Spleen (tissue), 7 donors: ENCODE measurements around the gene ARHGEF38.

ENCODE experiments used
- POLR2AphosphoS5 ChIP-seq, 3 donors: sonication (generic); formaldehyde crosslinking; IDR thresholded peaks; one replicate each; pipeline ENCODE4 v1.5.1; 2017; ENCODE audit warnings: antibody characterized with exemption in 3 of 3
- TF ChIP-seq, protein P1 (sequence below), 11 experiments: fragments of 200-600 bp in 7 of 11; fragments of 450-650 bp in 4 of 11; sonication (generic) in 4 of 11; IDR thresholded peaks in 8 of 11; conservative IDR thresholded peaks in 3 of 11; 1 replicate in 7 of 11; 2 replicates in 4 of 11; pipeline versions ENCODE4 v1.4.0 to v1.8.0; 2016 to 2021; ENCODE audit warnings: antibody characterized with exemption in 11 of 11, inconsistent platforms in 4 of 11, mild to moderate bottlenecking in 1 of 11
- donor health status: DM: no; HTN: no; CAD: no; lungs with moderate emphysema.
- donor health status: DM: no; HTN: no; CAD: no.
- donor health status: DM: no; HTN: no; CAD: no.

GRCh38 chr4:105709081-105709450 is 156.6 kb downstream of the ARHGEF38 start:
- TF ChIP-seq POLR2AphosphoS5 (IDR thresholded peaks at IDR 0.05), result no peak
- TF ChIP-seq, protein P1, sequence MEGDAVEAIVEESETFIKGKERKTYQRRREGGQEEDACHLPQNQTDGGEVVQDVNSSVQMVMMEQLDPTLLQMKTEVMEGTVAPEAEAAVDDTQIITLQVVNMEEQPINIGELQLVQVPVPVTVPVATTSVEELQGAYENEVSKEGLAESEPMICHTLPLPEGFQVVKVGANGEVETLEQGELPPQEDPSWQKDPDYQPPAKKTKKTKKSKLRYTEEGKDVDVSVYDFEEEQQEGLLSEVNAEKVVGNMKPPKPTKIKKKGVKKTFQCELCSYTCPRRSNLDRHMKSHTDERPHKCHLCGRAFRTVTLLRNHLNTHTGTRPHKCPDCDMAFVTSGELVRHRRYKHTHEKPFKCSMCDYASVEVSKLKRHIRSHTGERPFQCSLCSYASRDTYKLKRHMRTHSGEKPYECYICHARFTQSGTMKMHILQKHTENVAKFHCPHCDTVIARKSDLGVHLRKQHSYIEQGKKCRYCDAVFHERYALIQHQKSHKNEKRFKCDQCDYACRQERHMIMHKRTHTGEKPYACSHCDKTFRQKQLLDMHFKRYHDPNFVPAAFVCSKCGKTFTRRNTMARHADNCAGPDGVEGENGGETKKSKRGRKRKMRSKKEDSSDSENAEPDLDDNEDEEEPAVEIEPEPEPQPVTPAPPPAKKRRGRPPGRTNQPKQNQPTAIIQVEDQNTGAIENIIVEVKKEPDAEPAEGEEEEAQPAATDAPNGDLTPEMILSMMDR (IDR thresholded peaks at IDR 0.05 in 8 of 11, conservative IDR thresholded peaks at IDR 0.05 in 3 of 11), result no peak
